ENCODE measurements around the gene ADGRF1.

Gene ADGRF1

GRCh38 chr6:47066418-47066817 lies 24.3 kb upstream of the ADGRF1 start:
- Histone ChIP-seq H3K36me3 (ENCODE audit: control insufficient read depth, low read length) (no peaks in the 10 kb centered on the region), H3K9me2 (replicated peaks; ENCODE audit: control insufficient read depth, low read length) (no peaks in the 10 kb centered on the region), H3K4me2 (ENCODE audit: low read length) (no peak overlapping the region), H3K4me3 (ENCODE audit: low read length) (no peak overlapping the region), H3K79me2 (ENCODE audit: control insufficient read depth, low read length) (no peaks in the 10 kb centered on the region), H3K27ac (ENCODE audit: low read depth, low read length) (no peak overlapping the region), H3K27me3 (ENCODE audit: control insufficient read depth, low read length) (peaks cover 5% of the 10 kb centered on the region; the same call in 1 of the 2 replicates), H4K20me1 (ENCODE audit: control insufficient read depth, insufficient read depth, low read depth, low read length) (no peaks in the 10 kb centered on the region), H3K9me3 (ENCODE audit: control insufficient read depth, insufficient read depth, low read length) (no peaks in the 10 kb centered on the region), H3F3A (ENCODE audit: control insufficient read depth, insufficient read depth) (no peaks in the 10 kb centered on the region), H3K4me1 (ENCODE audit: control insufficient read depth, low read length) (no peaks in the 10 kb centered on the region)
- TF ChIP-seq CTCF (IDR thresholded peaks at IDR 0.05; ENCODE audit: low read depth, low read length, poor library complexity, severe bottlenecking) (no peak), EZH2phosphoT487 (IDR thresholded peaks at IDR 0.05; ENCODE audit: borderline replicate concordance, low read length) (no peak)

DNA sequence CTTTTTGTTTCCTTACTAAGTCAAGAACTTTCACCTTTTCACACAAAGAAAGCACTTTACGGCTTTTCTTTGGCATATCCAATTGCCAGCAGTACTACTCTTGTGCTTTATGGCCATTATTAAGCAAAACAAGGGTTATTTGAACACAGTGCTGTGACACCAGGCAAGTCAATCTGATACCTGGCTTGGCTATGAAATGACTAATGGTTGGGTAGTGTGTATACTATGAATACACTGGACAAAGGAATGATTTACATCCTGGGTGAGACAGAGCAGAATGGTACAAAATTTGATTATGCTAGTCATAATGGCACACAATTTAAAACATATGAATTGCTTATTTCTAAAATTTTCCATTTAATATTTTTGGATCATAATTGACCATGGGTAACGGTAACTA lies 22.1 kb upstream of the ADGRF1 start:
- Histone ChIP-seq H3K27me3 (ENCODE audit: control insufficient read depth, low read length) (peaks cover 5% of the 10 kb centered on the region; the same call in 1 of the 2 replicates), H3K4me1 (ENCODE audit: control insufficient read depth, low read length) (no peaks in the 10 kb centered on the region), H3F3A (ENCODE audit: control insufficient read depth, insufficient read depth) (no peaks in the 10 kb centered on the region), H3K36me3 (ENCODE audit: control insufficient read depth, low read length) (no peaks in the 10 kb centered on the region), H3K9me2 (replicated peaks; ENCODE audit: control insufficient read depth, low read length) (no peaks in the 10 kb centered on the region), H3K9me3 (ENCODE audit: control insufficient read depth, insufficient read depth, low read length) (no peaks in the 10 kb centered on the region), H3K4me3 (ENCODE audit: low read length) (no peak overlapping the region), H3K27ac (ENCODE audit: low read depth, low read length) (no peak overlapping the region), H3K79me2 (ENCODE audit: control insufficient read depth, low read length) (no peaks in the 10 kb centered on the region), H3K4me2 (ENCODE audit: low read length) (no peak overlapping the region), H4K20me1 (ENCODE audit: control insufficient read depth, insufficient read depth, low read depth, low read length) (no peaks in the 10 kb centered on the region)
- TF ChIP-seq EZH2phosphoT487 (IDR thresholded peaks at IDR 0.05; ENCODE audit: borderline replicate concordance, low read length) (no peak), CTCF (IDR thresholded peaks at IDR 0.05; ENCODE audit: low read depth, low read length, poor library complexity, severe bottlenecking) (no peak)

GRCh38 chr6:47062346-47062745 lies 20.2 kb upstream of the ADGRF1 start:
- no peaks in the 10 kb centered on the region for H3K79me2 ChIP-seq (ENCODE audit: control insufficient read depth, low read length)
- no peak overlapping the region for H3K4me2 ChIP-seq (ENCODE audit: low read length)
- no peaks in the 10 kb centered on the region for H3K9me3 ChIP-seq (ENCODE audit: control insufficient read depth, insufficient read depth, low read length)
- peaks cover 5% of the 10 kb centered on the region; the same call in 1 of the 2 replicates for H3K27me3 ChIP-seq (ENCODE audit: control insufficient read depth, low read length)
- H3K27ac ChIP-seq (ENCODE audit: low read depth, low read length): no peak overlapping the region
- no peak overlapping the region for H3K4me3 ChIP-seq (ENCODE audit: low read length)
- no peaks in the 10 kb centered on the region for H3F3A ChIP-seq (ENCODE audit: control insufficient read depth, insufficient read depth)
- H3K9me2 ChIP-seq (replicated peaks; ENCODE audit: control insufficient read depth, low read length): no peaks in the 10 kb centered on the region
- H3K36me3 ChIP-seq (ENCODE audit: control insufficient read depth, low read length): no peaks in the 10 kb centered on the region
- TF ChIP-seq EZH2phosphoT487 (IDR thresholded peaks at IDR 0.05; ENCODE audit: borderline replicate concordance, low read length): no peak
- TF ChIP-seq CTCF (IDR thresholded peaks at IDR 0.05; ENCODE audit: low read depth, low read length, poor library complexity, severe bottlenecking): no peak
- H4K20me1 ChIP-seq (ENCODE audit: control insufficient read depth, insufficient read depth, low read depth, low read length): no peaks in the 10 kb centered on the region
- no peaks in the 10 kb centered on the region for H3K4me1 ChIP-seq (ENCODE audit: control insufficient read depth, low read length)

Measured in DOHH2 (cell line).